Upper lobe of right lung (tissue), 1 donor: ENCODE measurements around the gene GNAI3. TPM values are rescaled to one million over a fixed set of nuclear protein-coding genes. Genes with fewer than 3 reads are reported as not detected.

Experiments
- ATAC-seq: fragments of 200-7000 bp; cut with Tn5 transposase; one replicate; pipeline ENCODE4 v1.9.1; 2020; ENCODE audit warnings: mild to moderate bottlenecking, moderate library complexity
- DNase-seq: peaks from one replicate; pipeline ENCODE4 v3.0.0-alpha.2; 2020
- H3K27ac ChIP-seq: fragments of 200-600 bp; one replicate; pipeline ENCODE4 v1.8.0; 2022
- H3K27me3 ChIP-seq: fragments of 200-600 bp; one replicate; pipeline ENCODE4 v1.8.0; 2022; ENCODE audit warnings: mild to moderate bottlenecking
- H3K36me3 ChIP-seq: fragments of 200-600 bp; one replicate; pipeline ENCODE4 v1.8.0; 2022
- H3K4me1 ChIP-seq: fragments of 200-600 bp; one replicate; pipeline ENCODE4 v1.8.0; 2022
- H3K4me3 ChIP-seq: fragments of 200-600 bp; one replicate; pipeline ENCODE4 v1.8.0; 2022; ENCODE audit warnings: mild to moderate bottlenecking
- H3K9me3 ChIP-seq: fragments of 200-600 bp; one replicate; pipeline ENCODE4 v1.8.0; 2022
- intact Hi-C: fragments of 100-400 bp; cut with DNase I; formaldehyde crosslinking; loops from one replicate; pipeline ENCODE4 v1.11.0; 2022
- total RNA-seq: library from RNA; stranded (reverse); fragmentation: NEBNext Ultra II Directional; extraction: Animal tissue kit (Norgen Biotek cat#: 25700); gene quantifications from one replicate; pipeline ENCODE4 v1.2.1, GENCODE V29; 2021
- TF ChIP-seq, protein P1 (sequence below): fragments of 200-600 bp; IDR thresholded peaks from one replicate; pipeline ENCODE4 v1.8.0; 2022; ENCODE audit warnings: antibody characterized with exemption
- donor health status: DM: no; HTN: yes; CAD: no; lungs with severe emphysema.

The GNAI3 gene
- total RNA-seq, 1 donor from 2014 or later: 6.9 TPM

GRCh38 chr1:109618661-109619575 lies 70.5 kb downstream of the GNAI3 start:
- peak overlapping the region; percentile 82 for H3K27ac ChIP-seq
- no peaks in the 10 kb centered on the region for H3K27me3 ChIP-seq
- intact Hi-C loops: no loop called here
- H3K4me1 ChIP-seq: peaks cover 44% of the 10 kb centered on the region
- peak overlapping the region; percentile 83 for H3K4me3 ChIP-seq
- TF ChIP-seq, protein P1, sequence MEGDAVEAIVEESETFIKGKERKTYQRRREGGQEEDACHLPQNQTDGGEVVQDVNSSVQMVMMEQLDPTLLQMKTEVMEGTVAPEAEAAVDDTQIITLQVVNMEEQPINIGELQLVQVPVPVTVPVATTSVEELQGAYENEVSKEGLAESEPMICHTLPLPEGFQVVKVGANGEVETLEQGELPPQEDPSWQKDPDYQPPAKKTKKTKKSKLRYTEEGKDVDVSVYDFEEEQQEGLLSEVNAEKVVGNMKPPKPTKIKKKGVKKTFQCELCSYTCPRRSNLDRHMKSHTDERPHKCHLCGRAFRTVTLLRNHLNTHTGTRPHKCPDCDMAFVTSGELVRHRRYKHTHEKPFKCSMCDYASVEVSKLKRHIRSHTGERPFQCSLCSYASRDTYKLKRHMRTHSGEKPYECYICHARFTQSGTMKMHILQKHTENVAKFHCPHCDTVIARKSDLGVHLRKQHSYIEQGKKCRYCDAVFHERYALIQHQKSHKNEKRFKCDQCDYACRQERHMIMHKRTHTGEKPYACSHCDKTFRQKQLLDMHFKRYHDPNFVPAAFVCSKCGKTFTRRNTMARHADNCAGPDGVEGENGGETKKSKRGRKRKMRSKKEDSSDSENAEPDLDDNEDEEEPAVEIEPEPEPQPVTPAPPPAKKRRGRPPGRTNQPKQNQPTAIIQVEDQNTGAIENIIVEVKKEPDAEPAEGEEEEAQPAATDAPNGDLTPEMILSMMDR: no peak
- H3K36me3 ChIP-seq: no peaks in the 10 kb centered on the region
- DNase-seq (no peak), ATAC-seq (no peak)
- H3K9me3 ChIP-seq: no peaks in the 10 kb centered on the region

- H3K4me1 ChIP-seq: peaks cover 53% of the 10 kb centered on the region
- DNase-seq: peak; percentile 90
- intact Hi-C loops: no loop called here
- H3K27me3 ChIP-seq: no peaks in the 10 kb centered on the region
- H3K4me3 ChIP-seq: peak within 1 kb of the TSS; percentile 83
- TF ChIP-seq, protein P1: no peak
- no peaks in the 10 kb centered on the region for H3K9me3 ChIP-seq
- ATAC-seq: peak; percentile 77
- no peaks in the 10 kb centered on the region for H3K36me3 ChIP-seq
- H3K27ac ChIP-seq: peak within 1 kb of the TSS; percentile 82
Measured at GRCh38 chr1:109619576-109620400, 71.4 kb downstream of the GNAI3 start, which contains the start of the genes AMPD2 and GNAT2. TSS of gene AMPD2 (plus strand) at chr1:109619837. CDS start at chr1:109621176, 1,339 bp downstream. TSS of gene GNAT2 (minus strand) at chr1:109619616. CDS start at chr1:109612870, 6,746 bp downstream.

DNA sequence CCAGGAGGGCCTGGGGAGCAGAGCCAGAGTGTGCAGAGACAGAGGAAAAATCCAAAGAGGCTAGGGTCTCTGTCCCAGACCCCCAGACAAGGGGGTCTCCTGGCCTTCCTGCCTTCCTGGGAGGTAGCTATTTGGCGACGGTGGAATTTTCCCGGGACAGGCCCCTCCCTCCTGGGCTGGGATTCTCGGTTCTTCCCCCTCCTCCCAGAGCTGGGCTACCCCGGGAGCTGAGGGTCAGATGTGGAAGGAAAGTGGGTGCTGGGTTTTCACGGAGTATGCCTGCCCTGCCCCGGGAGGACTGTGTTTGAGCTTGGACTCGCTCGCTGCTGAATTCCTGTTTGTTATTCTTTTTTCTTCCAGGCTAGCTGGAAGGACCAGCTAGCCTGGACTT lies 72.0 kb downstream of the GNAI3 start:
- no peaks in the 10 kb centered on the region for H3K36me3 ChIP-seq
- intact Hi-C loops: no loop called here
- peak overlapping the region; percentile 83 for H3K4me3 ChIP-seq
- ATAC-seq: peak; percentile 2
- DNase-seq: peak; percentile 66
- TF ChIP-seq, protein P1: no peak
- H3K9me3 ChIP-seq: no peaks in the 10 kb centered on the region
- H3K27ac ChIP-seq: peak overlapping the region; percentile 82
- H3K27me3 ChIP-seq: no peaks in the 10 kb centered on the region
- H3K4me1 ChIP-seq: peaks cover 53% of the 10 kb centered on the region

DNA sequence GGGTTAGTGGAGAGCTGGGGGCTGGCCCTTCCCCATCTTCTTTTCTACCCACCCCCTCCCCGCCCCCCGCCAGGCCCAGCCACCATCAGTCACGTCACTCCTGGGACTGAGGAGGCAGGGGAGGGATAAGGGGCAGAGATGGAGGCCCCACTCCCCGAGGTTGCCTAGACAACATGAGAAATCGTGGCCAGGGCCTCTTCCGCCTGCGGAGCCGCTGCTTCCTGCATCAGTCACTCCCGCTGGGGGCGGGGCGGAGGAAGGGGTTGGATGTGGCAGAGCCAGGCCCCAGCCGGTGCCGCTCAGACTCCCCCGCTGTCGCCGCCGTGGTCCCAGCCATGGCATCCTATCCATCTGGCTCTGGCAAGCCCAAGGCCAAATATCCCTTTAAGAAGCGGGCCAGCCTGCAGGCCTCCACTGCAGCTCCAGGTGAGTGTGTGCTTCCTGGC lies 72.4 kb downstream of the GNAI3 start:
- intact Hi-C loops: no loop called here
- peak; percentile 81 for ATAC-seq
- H3K27me3 ChIP-seq: no peaks in the 10 kb centered on the region
- H3K4me3 ChIP-seq: peak overlapping the region; percentile 83
- TF ChIP-seq, protein P1: no peak
- peaks cover 52% of the 10 kb centered on the region for H3K4me1 ChIP-seq
- no peaks in the 10 kb centered on the region for H3K36me3 ChIP-seq
- no peaks in the 10 kb centered on the region for H3K9me3 ChIP-seq
- DNase-seq: peak; percentile 96
- H3K27ac ChIP-seq: peak overlapping the region; percentile 82

DNA sequence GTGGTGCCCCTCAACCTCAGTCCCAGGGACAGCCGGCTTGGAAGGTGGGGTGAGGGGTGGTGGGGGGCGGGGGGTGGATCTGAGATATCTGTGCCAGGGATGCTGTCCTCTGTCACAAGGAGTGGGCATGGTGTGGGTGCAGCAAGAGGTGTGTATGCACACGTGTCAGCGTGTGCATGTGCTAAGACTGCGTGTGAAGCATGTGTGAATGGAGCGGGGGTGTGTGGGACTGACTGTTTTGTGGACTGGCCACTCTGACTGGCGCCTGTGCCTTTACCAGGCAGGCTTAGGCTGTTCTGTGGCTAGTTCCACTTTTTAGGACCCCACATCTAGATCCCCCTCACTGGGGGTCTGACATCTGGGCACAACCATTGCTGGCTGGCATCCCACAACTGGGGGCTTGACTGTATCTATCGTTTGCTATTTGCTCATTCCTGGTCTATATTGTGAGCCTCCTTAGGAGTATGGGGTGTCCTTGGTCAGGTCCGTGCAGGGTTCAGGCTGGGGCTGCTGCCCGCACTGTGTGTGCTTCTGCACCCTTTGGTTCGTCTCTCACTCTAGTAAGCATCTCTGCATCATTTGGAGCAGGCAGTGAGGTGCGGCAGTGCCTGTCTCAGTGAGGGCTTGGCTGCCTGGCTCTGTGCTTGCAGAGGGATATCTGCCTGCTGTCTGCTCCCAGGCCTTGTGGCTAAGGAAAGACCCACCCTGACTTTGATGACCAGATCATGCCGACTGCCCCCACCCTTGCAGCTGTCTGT lies 73.1 kb downstream of the GNAI3 start:
- intact Hi-C loops: no loop called here
- TF ChIP-seq, protein P1: no peak
- Histone ChIP-seq H3K4me1 (peaks cover 46% of the 10 kb centered on the region), H3K27ac (peak overlapping the region; percentile 82), H3K36me3 (peaks cover 4% of the 10 kb centered on the region), H3K27me3 (no peaks in the 10 kb centered on the region), H3K4me3 (peak overlapping the region; percentile 83), H3K9me3 (no peaks in the 10 kb centered on the region)
- ATAC-seq (no peak), DNase-seq (no peak)
